Stimulated activated CD8-positive, alpha-beta memory T cell treated with anti-CD3 and anti-CD28 coated beads, Interleukin-12 subunit alpha, Interleukin-12 subunit beta, amount 100 ng/mL, for 24 hours (primary cell): ENCODE results near the gene PRSS1.
"Not testable (repeated sequence)": the region's sequence is repeated elsewhere in the genome, so short reads cannot be mapped to it uniquely, and the experiment has no call there.

ENCODE experiments used
- DNase-seq: peaks from one replicate; pipeline ENCODE4 v3.0.0-alpha.2; 2020; ENCODE audit errors: extremely low read depth

PRSS1 gene

DNA sequence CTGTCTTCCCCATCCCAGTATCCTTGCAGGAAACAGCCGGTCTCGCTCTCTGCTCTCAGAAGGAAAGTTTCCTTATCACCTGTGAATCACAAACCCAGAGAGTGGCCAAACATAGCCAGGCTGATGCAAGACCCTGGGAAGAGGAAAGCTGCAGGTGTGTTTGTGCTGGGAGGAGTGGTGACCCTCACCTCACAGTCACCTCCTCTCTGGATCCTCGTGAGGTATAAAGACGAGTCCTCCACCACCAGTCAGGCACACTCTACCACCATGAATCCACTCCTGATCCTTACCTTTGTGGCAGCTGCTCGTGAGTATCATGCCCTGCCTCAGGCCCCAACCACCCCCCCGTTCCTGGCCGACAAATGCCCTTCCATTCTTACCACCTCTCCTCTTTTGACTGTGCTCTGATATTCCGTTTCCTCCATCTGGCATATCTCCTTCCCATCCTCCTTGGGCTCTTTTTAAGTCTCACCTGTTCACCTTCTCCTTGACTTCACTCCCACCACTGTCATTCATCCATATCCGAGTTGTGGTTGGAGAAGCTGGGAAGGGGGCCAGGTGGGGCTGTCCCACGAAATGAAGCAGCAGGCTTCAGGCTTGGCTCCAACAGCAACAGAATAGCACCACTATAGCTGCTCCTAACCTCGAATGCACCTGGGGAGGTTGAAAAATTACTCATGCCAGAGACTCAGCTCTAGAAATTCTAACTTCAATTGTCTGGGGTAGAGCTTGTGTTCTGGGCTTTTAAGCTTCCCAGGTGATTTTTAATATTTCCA lies at the start of gene PRSS1:
TSS of gene PRSS1 (plus strand) at position 255 of the 776 bp plus-strand sequence. CDS start at position 268, 13 bp downstream.
- DNase-seq: no peak

DNA sequence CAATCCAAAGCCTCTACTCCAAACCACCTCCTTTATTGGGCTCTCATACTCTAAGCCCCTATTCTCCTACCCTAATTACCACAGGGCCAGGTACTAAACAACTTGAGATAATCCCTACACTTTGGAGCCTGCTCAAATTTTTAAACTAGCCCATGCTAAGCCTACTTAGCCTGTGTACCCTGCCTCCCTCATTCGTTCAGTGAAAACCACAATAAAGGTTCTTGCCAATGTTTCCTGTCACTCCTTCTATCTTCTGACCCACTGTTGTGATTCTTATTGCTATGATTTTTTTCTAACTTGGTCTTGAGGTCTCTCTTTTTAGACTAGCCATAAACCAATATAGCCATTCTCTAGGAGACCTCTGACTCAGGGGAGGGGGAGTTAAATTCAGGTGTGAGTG lies 48.3 kb upstream of the PRSS1 start:
- not testable (repeated sequence) for DNase-seq

DNA sequence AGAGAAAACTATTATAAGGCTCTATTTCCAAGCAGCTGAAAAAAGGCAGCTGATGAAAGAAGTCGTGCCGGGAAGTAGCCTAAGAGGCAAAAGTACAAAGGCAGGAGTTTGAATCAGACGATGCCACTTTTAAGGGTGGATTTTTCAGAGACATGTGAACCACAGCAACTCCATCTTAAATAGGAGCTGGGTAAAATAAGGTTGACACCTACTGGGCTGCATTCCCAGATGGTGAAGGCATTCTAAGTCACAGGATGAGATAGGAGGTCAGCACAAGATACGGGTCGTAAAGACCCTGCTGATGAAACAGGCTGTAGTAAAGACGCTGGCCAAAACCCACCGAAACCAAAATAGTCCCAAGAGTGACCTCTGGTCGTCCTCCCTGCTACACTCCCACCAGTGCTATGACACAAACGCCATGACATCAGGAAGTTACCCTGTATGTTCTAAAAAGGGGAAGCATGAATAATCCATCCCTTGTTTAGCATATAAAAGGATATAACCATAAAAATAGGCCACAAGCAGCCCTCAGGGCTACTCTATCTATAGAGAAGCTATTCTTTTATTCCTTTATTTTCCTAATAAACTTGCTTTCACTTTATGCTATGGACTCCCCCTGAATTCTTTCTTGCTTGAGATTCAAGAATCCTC lies 45.5 kb upstream of the PRSS1 start:
- no peak for DNase-seq

DNA sequence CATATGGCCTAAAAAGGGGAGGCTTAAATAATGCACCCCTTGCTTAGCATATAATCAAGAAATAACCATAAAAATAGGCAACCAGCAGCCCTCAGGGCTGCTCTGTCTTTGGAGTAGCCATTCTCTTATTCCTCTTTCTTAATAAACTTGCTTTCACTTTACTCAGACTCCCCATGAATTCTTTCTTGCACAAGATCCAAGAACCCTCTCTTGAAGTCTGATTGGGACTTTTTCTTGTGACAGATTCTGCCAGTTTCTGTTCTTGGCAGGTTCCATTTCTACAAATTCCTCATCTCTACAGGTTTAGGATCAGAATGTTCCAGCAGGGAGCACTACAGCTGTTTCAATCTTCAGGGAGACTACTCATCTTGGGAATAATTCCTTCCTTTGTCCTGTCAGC lies 40.5 kb upstream of the PRSS1 start:
- not testable (repeated sequence) for DNase-seq

DNA sequence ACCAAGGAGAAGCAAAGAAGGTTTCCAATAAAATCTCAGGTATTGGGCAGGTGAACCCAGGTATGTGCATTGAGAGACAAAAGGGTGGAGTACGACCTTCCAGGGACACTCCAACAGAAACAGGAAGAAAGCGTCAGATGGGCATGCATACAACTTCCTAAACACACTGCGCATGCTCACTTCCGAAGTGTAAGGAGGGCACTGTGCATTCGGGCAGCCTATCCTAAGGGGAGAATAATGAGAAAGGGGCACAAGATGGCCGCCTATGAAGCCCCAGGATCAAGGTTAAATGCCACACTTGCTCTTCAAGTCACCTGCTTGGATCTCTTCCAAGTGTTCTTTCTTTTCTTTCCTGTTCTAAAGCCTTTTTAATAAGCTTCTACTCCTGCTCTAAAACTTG lies 39.4 kb upstream of the PRSS1 start:
- no peak for DNase-seq

DNA sequence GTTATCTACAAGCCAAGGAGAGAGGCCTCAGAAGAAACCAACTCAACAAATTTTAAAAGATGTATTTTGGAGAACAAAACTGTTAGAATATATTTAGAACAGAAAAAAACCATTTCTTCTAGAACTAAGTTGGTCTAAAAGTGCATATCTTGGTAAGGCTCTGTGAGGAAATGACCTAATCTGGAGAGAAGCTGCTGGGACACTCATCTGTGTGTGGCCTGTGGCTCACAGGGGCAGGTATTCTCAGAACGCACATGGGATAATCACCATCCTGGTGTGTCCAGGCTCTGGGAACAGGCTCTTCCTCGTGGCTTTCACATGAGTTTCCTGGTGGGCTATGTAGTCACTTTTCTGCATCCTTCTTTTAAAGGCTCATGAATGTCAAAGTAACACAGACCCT lies 38.1 kb upstream of the PRSS1 start:
- DNase-seq: no peak

DNA sequence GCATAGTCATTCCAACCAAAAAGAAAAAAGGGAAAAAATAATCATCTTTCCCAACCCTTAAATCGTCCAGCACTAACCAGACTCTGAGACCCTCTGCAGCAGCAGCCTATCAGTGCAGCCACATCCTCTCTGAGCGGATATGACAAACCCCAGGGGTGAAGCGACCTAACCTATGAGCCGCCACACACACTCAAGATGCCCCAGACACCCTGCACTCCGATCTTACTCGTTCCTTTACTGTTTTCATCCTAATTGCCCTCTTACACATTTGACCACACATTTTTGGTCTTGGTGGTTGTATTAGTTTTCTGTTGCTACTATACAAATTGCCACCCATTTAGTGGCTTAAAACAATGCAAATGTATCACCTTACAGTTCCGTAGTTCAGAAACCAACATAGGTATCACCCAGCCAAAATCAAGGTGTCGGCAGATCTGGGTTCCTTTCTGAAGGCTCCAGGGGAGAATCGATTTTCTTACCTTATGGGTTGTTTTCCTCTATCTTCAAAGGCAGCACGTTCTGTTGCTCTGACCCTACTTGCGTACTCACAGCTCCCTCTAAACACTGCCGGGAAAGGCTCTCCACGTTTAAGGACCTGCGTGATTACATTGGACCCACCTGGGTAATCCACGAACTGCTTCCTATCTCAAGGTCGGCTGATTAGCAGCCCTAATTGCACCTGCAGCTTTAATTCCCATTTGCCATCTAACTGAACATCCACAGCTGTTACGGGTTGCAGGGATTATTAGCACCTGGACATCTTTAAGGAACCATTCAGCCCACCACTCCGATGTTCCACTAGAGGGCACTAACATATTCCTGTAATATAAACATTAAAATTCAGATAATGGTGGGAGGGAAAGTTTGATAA lies 37.3 kb upstream of the PRSS1 start:
- DNase-seq: no peak

DNA sequence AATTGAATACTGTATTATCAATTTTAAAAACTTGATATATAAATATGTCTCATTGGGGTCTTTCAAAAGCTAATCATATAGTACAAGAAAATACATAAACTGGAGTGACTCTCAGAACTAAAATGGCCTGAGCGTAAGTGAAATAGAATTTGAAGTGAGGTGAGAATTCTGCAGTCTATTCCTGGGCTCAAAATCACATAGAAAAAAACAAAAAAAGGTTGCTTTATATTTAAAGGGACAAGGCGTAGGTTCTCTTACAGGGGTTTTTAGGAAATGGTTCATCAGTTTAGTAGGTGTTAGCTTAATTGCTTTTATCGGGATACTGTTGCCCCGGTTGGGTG lies 36.7 kb upstream of the PRSS1 start:
- DNase-seq: no peak

DNA sequence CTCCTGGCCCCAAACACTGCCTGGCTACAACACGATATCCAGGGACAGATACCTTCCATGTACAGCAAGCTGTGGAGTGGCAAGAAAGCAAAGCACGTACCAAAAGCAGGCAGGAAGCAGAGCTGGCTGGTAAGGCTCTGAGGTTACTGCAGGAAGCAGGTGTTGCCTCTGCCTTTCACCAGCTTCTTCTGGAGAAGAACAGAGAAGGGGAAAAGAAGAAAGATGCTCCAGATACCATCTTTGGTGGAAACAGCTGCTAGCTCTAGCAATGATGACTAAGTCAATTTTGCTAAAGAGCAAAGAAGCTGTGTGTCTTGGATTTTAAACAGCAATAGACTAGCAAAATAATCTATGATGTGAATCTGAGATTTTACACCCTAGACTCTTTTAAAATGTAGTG lies 34.9 kb upstream of the PRSS1 start:
- DNase-seq: no peak

DNA sequence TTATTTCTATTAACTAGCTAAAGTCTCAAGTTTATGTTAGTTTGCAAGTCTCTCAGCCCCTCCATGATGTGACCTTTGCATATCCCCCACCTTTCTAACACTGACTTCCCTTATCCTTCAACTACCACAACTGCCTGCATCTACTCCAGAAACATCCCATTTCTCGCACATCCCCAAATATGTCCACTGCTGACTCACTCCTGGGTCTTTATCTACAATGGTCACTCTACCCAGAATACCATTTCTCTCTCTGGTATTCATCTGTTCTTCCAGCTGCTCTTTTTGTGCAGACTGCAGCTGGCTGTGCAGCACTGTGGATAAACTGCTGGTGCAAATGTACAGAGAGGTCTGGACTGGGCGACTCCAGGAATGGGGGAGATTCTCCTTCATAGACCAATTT lies 32.7 kb upstream of the PRSS1 start:
- DNase-seq: no peak

DNA sequence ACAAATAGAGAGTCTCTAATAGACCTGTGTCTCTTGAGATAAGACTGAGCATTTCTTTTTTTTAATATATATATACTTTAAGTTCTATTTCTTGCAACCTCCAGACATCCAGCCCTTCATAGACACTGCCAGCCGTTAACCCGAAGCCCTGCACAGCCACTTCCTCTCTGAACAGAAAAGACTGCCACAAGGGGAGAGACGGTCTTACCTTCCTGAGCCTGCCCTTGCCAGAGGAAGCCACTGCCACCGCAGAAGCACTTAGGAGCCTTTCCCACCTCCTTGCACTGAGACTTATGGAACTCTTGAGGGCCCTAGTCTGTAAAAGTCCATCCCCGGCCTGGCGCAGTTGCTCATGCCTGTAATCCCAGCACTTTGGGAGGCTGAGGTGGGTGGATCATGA lies 31.8 kb upstream of the PRSS1 start:
- DNase-seq: no peak

DNA sequence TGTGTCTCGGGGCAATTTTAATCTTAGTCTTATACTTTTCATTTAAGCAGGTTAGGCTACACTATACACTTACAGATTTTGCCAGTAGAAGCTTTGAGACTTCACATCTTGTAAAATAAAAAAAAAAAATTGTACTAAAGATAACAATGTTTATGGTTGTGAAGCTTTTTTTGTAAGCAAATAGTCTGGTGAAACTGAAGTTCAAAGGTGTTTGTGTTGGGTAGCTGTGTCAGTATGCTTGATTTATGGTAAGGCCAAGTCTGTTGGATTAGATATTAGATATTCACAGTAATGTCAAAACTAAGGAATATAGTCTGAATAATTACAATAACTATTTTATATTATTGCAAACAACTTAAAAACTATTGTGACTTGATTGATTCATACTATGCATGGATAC lies 31.0 kb upstream of the PRSS1 start:
- DNase-seq: no peak

DNA sequence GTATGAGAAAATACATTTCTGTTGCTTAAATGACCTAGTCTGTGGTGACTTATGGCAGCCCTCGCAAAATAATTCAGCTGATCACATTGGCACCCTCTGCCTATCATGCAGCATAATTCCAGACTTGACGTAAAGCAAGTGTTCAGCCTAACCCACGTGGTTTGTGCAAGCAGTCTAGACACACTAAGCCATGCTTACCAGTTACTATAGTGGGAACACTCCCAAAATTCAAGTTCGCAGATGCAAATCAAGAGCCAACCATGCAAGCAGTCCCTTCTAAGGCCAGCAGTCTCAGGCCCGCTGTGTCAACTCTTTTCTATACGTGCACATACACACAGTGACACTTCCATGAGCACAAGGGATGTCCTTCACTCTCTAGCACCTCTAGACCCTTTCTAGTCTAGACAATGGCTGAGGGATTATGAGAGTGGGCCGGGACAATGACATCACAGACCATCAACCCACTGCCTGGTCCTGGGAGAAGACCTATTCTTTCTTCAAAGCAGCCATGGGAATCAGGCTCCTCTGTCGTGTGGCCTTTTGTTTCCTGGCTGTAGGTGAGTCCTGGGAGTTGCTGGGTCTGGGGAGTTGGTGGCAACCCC lies 29.0 kb upstream of the PRSS1 start:
- no peak for DNase-seq

DNA sequence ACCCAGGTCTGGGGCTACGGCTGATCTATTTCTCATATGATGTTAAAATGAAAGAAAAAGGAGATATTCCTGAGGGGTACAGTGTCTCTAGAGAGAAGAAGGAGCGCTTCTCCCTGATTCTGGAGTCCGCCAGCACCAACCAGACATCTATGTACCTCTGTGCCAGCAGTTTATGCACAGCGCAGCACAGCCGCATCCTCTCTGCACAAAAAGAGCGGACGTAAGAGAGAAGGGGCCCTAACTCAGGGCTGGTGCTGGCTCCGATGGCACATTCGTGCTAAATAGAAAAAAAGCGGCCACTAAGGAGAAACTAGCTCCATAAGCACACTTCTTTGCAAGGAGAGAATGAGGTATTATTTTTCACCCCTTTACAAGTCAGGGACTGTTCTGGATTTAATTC lies 28.3 kb upstream of the PRSS1 start:
- DNase-seq: no peak

DNA sequence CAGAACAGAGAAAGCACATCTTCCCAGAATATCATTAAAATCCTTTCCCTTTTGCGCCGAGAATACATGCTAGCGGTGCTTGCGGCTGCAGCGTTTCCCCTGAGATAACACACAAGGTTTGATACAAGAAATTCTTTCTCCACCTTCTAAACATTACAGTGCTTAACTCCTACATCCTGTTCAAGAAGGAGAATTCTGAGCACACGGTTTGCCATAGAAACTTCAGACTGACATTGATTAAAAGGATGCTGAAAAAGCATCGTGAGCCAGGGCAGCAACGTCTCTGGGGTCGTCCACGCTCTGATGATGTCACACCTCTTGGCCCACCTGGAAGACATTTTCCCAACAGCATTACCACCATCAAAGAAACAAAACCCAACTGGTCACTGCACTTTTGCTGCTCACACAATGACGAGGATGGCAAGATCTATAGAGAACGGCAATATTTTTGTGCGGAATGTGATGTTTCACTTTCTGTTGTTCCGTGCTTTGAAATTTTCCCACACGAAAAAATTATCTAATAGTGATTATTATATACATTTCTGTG lies 27.0 kb upstream of the PRSS1 start:
- DNase-seq: no peak

DNA sequence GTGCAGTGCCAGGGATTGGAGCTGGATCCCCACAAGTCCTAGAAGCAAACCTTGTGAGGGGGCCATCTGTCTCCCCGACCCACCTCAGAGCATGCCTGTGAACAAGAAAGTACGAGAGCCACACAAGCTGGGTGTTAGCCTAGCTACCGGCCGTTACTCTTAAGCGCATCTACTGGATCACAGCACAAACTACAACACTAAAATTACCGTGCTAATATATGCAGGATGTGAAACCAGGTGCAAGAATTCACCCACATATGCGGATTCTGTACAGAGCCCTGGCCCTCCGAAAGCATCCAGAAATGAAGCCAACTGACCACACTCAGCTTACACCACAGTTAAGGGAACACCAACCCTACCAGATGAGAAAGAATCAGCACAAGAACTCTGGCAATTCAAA lies 16.0 kb upstream of the PRSS1 start:
- no peak for DNase-seq

DNA sequence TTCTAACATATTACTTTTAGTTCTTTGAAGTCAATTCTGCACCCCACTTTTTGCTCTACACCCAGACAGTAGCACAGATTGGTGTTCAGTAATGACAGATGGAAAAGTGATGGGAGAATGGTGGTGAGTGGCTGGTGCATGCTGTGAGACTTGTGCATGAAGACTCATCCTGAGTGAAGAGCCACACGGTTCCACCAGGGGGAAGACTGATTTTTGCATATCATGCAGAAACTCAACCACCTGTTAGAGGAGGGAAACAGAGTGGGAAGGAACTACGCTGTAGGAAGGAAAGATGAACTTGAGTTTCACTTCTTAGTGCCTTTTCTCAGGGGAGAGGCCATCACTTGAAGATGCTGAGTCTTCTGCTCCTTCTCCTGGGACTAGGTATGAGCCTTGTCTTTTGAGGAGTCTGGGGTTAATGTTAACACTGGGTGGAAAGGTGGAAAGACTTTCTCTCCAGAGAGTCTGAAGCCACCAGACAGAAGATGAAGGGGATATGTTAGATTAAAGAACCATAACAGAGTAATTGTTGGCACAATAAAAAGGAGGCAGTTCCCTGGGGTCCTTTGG lies 9.3 kb upstream of the PRSS1 start:
- no peak for DNase-seq

DNA sequence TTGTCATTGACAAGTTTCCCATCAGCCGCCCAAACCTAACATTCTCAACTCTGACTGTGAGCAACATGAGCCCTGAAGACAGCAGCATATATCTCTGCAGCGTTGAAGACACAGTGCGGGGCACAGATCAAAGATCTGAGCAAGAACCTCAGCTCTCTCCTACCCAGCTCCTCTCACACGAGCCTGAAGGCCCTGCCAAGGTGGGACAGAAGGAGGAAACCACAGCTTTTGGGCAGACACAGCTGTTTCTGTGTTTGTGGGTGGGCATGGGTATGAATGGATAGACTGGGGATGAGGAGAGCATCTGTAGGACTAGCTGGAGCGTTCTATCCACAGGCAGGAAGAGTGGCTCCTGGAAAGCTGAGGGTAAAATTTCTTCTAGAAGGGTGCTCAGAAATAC lies 8.5 kb upstream of the PRSS1 start:
- no peak for DNase-seq

DNA sequence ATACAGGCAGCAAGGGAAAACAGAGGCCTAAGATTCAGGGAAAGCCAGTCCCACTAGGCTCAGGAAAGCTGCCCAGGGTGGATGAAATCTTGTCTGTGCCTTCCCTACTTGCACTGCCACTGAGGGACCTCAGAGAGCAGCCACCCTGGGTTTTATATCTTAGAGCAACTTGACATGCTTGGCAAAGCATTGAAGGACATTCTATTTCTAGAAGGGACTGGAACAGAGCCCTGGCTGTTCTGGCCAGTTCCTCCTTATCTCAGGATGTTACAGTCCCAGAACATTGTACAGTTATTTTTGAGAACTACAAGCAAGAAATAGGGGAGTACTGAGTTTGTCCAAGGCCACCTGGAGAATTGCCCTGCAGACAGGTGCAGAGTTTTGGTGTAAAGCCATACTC lies 7.3 kb upstream of the PRSS1 start:
- DNase-seq: not testable (repeated sequence)

DNA sequence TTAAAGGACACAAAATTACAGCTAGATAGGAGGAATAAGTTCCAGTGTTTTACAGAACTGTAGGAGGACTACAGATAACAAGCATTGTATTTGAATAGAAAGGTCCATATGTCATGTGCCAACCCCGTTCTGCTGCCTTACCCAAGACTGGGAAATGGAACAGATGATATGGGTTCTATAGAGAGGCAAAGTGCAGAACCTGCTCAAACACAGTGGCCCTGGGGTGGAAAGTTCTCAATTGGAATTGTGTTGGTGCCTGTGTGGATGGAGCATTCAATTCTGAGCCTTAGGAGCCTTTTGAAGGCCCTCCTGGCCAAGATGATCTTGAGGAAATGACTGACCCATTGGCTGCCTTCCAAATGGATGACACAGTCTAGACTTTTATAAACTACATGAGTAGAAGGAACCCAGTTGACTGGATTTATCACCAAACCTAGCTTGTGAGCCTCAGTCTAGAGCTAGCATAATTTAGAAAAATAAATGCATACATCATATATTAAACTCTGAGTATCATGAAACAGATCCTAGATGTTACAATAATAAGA lies 4.1 kb upstream of the PRSS1 start:
- no peak for DNase-seq

DNA sequence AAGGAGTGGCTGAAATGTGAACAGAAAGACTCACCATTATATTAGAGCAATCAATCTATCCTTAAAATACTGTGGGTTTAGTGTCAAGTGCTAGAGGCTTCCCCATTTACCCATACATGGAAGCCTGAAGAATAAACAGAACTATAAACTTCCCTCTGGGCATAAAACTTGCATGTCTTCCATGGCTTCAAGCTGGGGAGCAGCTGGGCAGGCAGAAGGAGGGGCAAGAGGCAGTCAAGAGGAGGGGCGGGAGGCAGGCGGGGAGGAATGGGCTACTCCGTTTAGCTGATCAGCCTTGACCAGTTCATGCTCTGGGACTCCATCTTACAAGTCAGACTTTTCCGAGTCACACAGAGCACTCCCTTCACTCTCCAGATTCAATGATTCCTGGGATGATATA lies 3.5 kb upstream of the PRSS1 start:
- no peak for DNase-seq
